Left lung (tissue), 10 donors: ENCODE data around the gene LRRC10B. TPM values are rescaled to one million over a fixed set of nuclear protein-coding genes. Genes with fewer than 3 reads are reported as not detected.

ENCODE experiments used
- ATAC-seq: fragments of 200-7000 bp; cut with Tn5 transposase; one replicate; pipeline ENCODE4 v1.9.1; 2020; ENCODE audit warnings: moderate library complexity
- DNase-seq, 4 donors: peaks; one replicate each; pipeline ENCODE4 v3.0.0-alpha.2; 2013 to 2020
- H3K27ac ChIP-seq, 2 donors: fragments of 200-600 bp; sonication (generic) in 1 of 2; one replicate each; pipeline versions ENCODE4 v1.5.0 to v1.8.0; 2020 to 2021
- H3K27me3 ChIP-seq, 2 donors: fragments of 200-600 bp; sonication (generic) in 1 of 2; one replicate each; pipeline versions ENCODE4 v1.5.0 to v1.8.0; 2020 to 2021
- H3K36me3 ChIP-seq, 2 donors: fragments of 200-600 bp; sonication (generic) in 1 of 2; one replicate each; pipeline versions ENCODE4 v1.5.0 to v1.8.0; 2020 to 2021
- H3K4me1 ChIP-seq, 2 donors: fragments of 200-600 bp; one replicate each; pipeline ENCODE4 v1.8.0; 2021
- H3K4me3 ChIP-seq, 2 donors: fragments of 200-600 bp; sonication (generic) in 1 of 2; one replicate each; pipeline versions ENCODE4 v1.5.0 to v1.8.0; 2020 to 2021; ENCODE audit warnings: mild to moderate bottlenecking in 1 of 2
- H3K9me3 ChIP-seq, 2 donors: fragments of 200-600 bp; sonication (generic) in 1 of 2; one replicate each; pipeline versions ENCODE4 v1.5.0 to v1.8.0; 2020 to 2021
- intact Hi-C, 2 donors: fragments of 100-400 bp; cut with DNase I; formaldehyde crosslinking; loops; one replicate each; pipeline versions ENCODE4 v1.11.2 to v1.14.2; 2022
- polyA plus RNA-seq, 6 donors: library from polyadenylated mRNA; unstranded; fragments of 120-200 nt; gene quantifications; one replicate each; pipeline ENCODE4 v1.2.1, GENCODE V29; 2013; ENCODE audit not compliant: insufficient read length in 6 of 6
- total RNA-seq, 2 donors: library from RNA; stranded (reverse); fragmentation: NEBNext Ultra II Directional; extraction: Animal tissue kit (Norgen Biotek cat#: 25700); gene quantifications; one replicate each; pipeline ENCODE4 v1.2.1, GENCODE V29; 2021
- TF ChIP-seq, protein P1 (sequence below), 2 donors: fragments of 200-600 bp; sonication (generic) in 1 of 2; IDR thresholded peaks; one replicate each; pipeline versions ENCODE4 v1.5.0 to v1.8.0; 2021; ENCODE audit warnings: antibody characterized with exemption in 2 of 2
- donor health status: DM: no; HTN: yes; CAD: no.
- donor health status: DM: no; HTN: no; CAD: no.

LRRC10B gene
- total and polyA plus RNA-seq, 8 donors: 0.29 to 5.5 (median 1.9) TPM

DNA sequence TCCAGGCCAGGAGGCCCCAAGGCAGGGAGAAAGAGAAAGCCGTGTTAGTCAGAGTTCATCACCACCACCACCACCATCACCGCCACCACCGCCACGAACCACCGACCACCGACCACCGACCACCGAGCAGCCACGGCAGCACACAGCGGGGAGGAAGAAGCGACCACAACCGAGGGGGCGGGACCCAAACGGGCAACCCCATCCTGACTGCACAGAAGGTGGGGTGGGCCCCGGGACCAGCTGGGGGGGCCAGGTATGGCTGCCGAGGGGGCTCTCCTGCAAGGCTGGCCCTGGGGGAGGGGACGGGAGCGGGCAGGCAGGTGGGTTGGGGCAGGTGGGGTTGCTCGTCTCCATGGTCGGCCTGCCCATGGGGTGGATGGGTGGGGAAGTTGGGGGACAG lies 38.1 kb downstream of the LRRC10B start:
- Histone ChIP-seq H3K27me3 (peaks cover 0 to 24% of the 10 kb centered on the region in 2 donors), H3K4me1 (no peaks in the 10 kb centered on the region), H3K27ac (no peak overlapping the region), H3K9me3 (no peaks in the 10 kb centered on the region), H3K4me3 (no peak overlapping the region), H3K36me3 (no peaks in the 10 kb centered on the region)
- intact Hi-C loops: no loop called here
- ATAC-seq (no peak), DNase-seq (peak in 1 of 4 donors; percentile 74)
- TF ChIP-seq, protein P1, sequence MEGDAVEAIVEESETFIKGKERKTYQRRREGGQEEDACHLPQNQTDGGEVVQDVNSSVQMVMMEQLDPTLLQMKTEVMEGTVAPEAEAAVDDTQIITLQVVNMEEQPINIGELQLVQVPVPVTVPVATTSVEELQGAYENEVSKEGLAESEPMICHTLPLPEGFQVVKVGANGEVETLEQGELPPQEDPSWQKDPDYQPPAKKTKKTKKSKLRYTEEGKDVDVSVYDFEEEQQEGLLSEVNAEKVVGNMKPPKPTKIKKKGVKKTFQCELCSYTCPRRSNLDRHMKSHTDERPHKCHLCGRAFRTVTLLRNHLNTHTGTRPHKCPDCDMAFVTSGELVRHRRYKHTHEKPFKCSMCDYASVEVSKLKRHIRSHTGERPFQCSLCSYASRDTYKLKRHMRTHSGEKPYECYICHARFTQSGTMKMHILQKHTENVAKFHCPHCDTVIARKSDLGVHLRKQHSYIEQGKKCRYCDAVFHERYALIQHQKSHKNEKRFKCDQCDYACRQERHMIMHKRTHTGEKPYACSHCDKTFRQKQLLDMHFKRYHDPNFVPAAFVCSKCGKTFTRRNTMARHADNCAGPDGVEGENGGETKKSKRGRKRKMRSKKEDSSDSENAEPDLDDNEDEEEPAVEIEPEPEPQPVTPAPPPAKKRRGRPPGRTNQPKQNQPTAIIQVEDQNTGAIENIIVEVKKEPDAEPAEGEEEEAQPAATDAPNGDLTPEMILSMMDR (IDR thresholded peaks at IDR 0.05): no peak

DNA sequence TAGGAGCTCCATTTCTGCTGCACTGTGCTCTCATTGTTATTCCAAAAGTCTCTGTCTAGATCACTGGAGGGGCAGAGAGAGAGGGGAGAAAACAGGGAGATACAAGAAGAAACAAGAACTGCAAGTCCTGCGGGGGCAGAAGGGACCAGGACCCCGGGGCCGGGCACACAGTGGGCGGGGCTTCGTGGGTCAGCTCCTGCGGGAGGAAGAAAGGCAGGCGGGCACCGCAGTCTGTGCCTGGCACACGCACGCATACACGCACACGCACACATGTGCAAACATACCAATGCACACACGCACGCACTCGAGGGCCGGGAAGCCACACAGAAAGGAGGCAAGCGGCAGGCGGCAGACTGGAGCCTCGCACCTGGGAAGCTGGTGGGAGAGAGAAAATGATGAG lies 38.7 kb downstream of the LRRC10B start:
- Histone ChIP-seq H3K4me1 (no peaks in the 10 kb centered on the region), H3K27ac (no peak overlapping the region), H3K9me3 (no peaks in the 10 kb centered on the region), H3K27me3 (peaks cover 0 to 24% of the 10 kb centered on the region in 2 donors), H3K36me3 (no peaks in the 10 kb centered on the region), H3K4me3 (no peak overlapping the region)
- DNase-seq (peak in 1 of 4 donors; percentile 78), ATAC-seq (no peak)
- TF ChIP-seq, protein P1 (IDR thresholded peaks at IDR 0.05): no peak
- intact Hi-C loops: no loop called here

DNA sequence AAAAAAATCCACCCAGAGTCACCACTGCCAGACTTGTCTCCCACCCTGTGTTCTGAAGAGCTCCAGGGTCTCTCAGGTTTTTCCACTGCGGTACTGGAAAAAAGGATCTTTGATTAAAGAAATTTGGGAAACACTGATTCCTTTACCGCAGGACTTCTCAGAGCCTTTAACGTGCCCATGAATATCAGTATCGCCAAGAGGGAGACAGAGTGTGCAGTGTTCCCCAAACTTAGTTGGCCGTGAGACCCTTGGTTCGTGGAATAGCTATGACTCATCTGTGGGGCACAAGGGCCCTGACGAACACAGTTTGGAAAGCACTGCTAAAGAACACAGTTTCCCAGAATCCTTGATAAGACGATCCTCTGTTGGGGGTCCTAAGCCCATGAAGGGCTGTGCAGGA lies 40.6 kb downstream of the LRRC10B start:
- ATAC-seq: no peak
- intact Hi-C loops: no loop called here
- no peak for DNase-seq
- Histone ChIP-seq H3K27me3 (peaks cover 8 to 43% of the 10 kb centered on the region in 2 donors), H3K36me3 (no peaks in the 10 kb centered on the region), H3K4me3 (no peak overlapping the region), H3K27ac (no peak overlapping the region), H3K4me1 (no peaks in the 10 kb centered on the region), H3K9me3 (no peaks in the 10 kb centered on the region)
- TF ChIP-seq, protein P1 (IDR thresholded peaks at IDR 0.05): no peak

DNA sequence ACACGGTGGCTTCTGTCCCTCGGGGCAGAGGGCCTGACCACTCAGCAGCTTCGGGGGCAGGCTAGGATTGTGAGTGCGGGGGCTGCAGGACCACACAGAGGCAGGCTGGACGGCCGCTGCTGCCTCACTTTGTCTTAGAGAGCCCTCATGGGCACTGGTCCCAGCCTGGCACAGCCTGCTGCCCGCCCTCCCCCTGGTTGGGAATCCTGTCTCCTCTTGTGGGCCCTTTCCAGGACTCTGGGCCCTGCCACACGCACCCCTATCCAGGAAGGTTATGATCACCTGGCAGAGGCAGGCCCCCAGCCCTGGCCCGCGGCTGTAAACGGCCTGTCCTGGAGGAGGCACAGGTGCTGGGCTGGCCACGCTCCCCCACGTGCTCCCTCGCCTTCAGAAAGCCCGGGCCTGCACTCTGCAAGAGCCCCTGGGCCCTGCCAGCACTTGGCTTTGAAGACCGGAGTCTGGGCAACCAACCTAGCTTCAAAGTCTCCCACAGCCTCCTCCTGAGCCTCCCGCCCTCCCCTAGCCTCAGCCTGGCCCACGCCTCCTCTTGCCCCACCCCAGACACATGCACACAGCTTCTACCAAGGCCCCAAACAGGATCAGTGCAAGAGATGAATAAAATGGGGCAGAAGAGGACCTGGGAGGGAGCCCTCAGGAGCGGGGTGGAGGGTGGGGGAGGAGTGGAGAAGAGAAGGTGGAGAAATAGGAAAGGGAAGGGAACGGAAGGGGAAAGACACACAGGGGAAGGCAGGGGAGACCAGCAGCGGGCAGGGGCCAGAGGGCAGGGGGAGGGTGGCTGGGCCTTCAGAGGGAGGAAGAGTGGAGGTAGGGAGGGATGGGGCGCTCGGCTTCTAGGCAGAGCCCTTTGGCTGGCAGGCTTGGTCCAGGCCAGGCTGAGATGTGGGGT lies 41.4 kb downstream of the LRRC10B start:
- ATAC-seq (no peak), DNase-seq (no peak)
- intact Hi-C loops: no loop called here
- H3K4me1 ChIP-seq: no peaks in the 10 kb centered on the region
- peaks cover 14 to 50% of the 10 kb centered on the region in 2 donors for H3K27me3 ChIP-seq
- no peaks in the 10 kb centered on the region for H3K9me3 ChIP-seq
- H3K36me3 ChIP-seq: no peaks in the 10 kb centered on the region
- TF ChIP-seq, protein P1 (IDR thresholded peaks at IDR 0.05): no peak
- H3K27ac ChIP-seq: no peak overlapping the region
- no peak overlapping the region for H3K4me3 ChIP-seq

DNA sequence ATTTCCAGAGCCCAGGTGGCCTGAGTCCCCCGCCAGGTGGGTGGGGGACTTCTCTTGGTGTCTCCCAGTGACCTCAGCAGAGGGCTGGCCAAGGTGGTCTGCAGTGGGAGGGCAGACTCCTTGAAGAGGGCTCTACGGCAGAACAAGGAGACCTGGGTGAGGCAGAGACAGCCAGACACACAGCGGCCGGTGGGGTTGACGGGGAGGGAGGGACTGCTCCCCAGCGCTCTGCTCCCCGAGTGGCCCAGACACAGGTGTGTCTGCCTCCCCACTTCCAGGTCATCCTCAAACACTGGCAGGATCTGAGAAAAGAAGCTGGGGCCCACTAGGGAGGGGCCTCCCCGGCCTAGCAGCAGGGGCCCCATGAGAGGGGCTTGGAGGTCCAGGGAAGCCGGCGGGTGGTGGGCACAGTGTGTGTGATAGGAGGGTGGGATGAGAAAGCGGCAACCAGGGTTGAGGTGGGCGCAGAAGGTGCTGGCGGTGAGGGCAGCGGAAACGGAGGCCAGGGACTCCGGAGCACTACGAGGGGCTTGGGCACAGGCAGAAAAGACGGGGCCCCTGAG lies 42.2 kb downstream of the LRRC10B start:
- H3K9me3 ChIP-seq: no peaks in the 10 kb centered on the region

More for the DNA sequence above, 42.2 kb downstream of the LRRC10B start:
- no peak overlapping the region for H3K27ac ChIP-seq
- H3K4me1 ChIP-seq: no peaks in the 10 kb centered on the region
- ATAC-seq (no peak), DNase-seq (no peak)
- intact Hi-C loops: no loop called here
- H3K4me3 ChIP-seq: no peak overlapping the region
- H3K27me3 ChIP-seq: peaks cover 22 to 59% of the 10 kb centered on the region in 2 donors
- TF ChIP-seq, protein P1 (IDR thresholded peaks at IDR 0.05): no peak
- no peaks in the 10 kb centered on the region for H3K36me3 ChIP-seq
